DND-41 (cell line): ENCODE measurements around the gene OR10H1.
"Not testable (repeated sequence)": the region's sequence is repeated elsewhere in the genome, so short reads cannot be mapped to it uniquely, and the experiment has no call there.

Experiments
- ATAC-seq: fragments of 200-7000 bp; cut with Tn5 transposase; 3 replicates; pipeline ENCODE4 v1.9.1; 2021; ENCODE audit warnings: low read depth; ENCODE audit not compliant: insufficient read depth
- DNase-seq: peaks from one replicate; pipeline ENCODE4 v3.0.0-alpha.2; 2020
- H2AFZ ChIP-seq: 2 replicates; pipeline ENCODE4 v1.6.0; 2012; ENCODE audit warnings: low read depth, low read length
- H3K27ac ChIP-seq: 2 replicates; pipeline ENCODE4 v1.5.1; 2012; ENCODE audit warnings: low read length, inconsistent platforms
- H3K27me3 ChIP-seq: fragments of 200-600 bp; sonication (generic); 2 replicates; pipeline ENCODE4 v1.6.0; 2012; ENCODE audit warnings: low read length, mild to moderate bottlenecking, inconsistent platforms; ENCODE audit not compliant: insufficient read depth, poor library complexity
- H3K36me3 ChIP-seq: 2 replicates; pipeline ENCODE4 v1.5.1; 2012; ENCODE audit warnings: low read length, inconsistent platforms; ENCODE audit not compliant: insufficient read depth
- H3K4me1 ChIP-seq: 2 replicates; pipeline ENCODE4 v1.5.1; 2012; ENCODE audit warnings: mild to moderate bottlenecking, low read length; ENCODE audit not compliant: insufficient read depth
- H3K4me2 ChIP-seq: 2 replicates; pipeline ENCODE4 v1.6.0; 2012; ENCODE audit warnings: mild to moderate bottlenecking, moderate library complexity, low read length, inconsistent platforms; ENCODE audit not compliant: insufficient read depth
- H3K4me3 ChIP-seq, 2 experiments: fragments of 200-600 bp in 1 of 2; shearing (Covaris generic) in 1 of 2; 2 replicates each; pipeline ENCODE4 v1.5.1; 2012 to 2016; ENCODE audit warnings: inconsistent platforms in 2 of 2, low read length in 2 of 2, mild to moderate bottlenecking in 2 of 2, low read depth in 1 of 2, moderate library complexity in 1 of 2
- H3K79me2 ChIP-seq: 2 replicates; pipeline ENCODE4 v1.6.0; 2012; ENCODE audit warnings: low read length, inconsistent platforms; ENCODE audit not compliant: insufficient read depth
- H3K9ac ChIP-seq: 2 replicates; pipeline ENCODE4 v1.6.0; 2012; ENCODE audit warnings: low read depth, mild to moderate bottlenecking, inconsistent platforms, low read length, moderate library complexity
- H3K9me3 ChIP-seq: 2 replicates; pipeline ENCODE4 v1.5.1; 2012; ENCODE audit warnings: low read length, moderate library complexity, mild to moderate bottlenecking, inconsistent platforms; ENCODE audit not compliant: insufficient read depth, severe bottlenecking
- H4K20me1 ChIP-seq: 2 replicates; pipeline ENCODE4 v1.6.0; 2012; ENCODE audit warnings: low read length; ENCODE audit not compliant: insufficient read depth
- EZH2 ChIP-seq: IDR thresholded peaks from 3 replicates; pipeline ENCODE4 v1.6.1; 2012; ENCODE audit warnings: borderline replicate concordance, low read depth, mild to moderate bottlenecking, moderate library complexity, low read length, inconsistent platforms; ENCODE audit not compliant: severe bottlenecking
- TF ChIP-seq, protein P1 (sequence below): IDR thresholded peaks from 2 replicates; pipeline ENCODE4 v1.5.1; 2012; ENCODE audit warnings: borderline replicate concordance, low read length, moderate library complexity, mild to moderate bottlenecking; ENCODE audit not compliant: poor library complexity, severe bottlenecking; ENCODE audit errors: extremely low read depth

OR10H1 gene

DNA sequence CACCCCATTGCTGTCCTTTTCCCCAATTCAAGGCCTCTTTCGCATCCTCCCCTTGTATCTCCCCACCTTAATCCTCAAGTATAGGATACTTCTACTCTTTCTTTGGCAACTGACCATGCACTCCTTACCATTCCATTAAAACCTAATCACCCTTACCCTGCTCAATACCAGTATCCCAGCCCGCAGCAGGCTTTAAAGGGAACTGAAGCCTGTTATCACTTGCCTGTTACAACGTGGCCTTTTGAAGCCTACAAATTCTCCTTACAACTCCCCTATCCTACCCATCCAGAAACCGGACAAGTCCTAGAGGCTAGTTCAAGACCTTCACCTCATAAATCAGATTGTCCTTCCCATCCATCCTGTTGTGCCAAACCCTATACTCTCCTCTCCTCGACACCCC lies 16.2 kb upstream of the OR10H1 start:
- H3K27ac ChIP-seq, result no peak overlapping the region
- no peaks in the 10 kb centered on the region for H3K79me2 ChIP-seq
- TF ChIP-seq EZH2, result no peak
- TF ChIP-seq, protein P1, sequence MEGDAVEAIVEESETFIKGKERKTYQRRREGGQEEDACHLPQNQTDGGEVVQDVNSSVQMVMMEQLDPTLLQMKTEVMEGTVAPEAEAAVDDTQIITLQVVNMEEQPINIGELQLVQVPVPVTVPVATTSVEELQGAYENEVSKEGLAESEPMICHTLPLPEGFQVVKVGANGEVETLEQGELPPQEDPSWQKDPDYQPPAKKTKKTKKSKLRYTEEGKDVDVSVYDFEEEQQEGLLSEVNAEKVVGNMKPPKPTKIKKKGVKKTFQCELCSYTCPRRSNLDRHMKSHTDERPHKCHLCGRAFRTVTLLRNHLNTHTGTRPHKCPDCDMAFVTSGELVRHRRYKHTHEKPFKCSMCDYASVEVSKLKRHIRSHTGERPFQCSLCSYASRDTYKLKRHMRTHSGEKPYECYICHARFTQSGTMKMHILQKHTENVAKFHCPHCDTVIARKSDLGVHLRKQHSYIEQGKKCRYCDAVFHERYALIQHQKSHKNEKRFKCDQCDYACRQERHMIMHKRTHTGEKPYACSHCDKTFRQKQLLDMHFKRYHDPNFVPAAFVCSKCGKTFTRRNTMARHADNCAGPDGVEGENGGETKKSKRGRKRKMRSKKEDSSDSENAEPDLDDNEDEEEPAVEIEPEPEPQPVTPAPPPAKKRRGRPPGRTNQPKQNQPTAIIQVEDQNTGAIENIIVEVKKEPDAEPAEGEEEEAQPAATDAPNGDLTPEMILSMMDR, result no peak
- no peaks in the 10 kb centered on the region for H3K27me3 ChIP-seq
- H3K9me3 ChIP-seq, result no peaks in the 10 kb centered on the region
- no peak overlapping the region for H3K4me3 ChIP-seq
- H4K20me1 ChIP-seq, result no peaks in the 10 kb centered on the region
- H3K36me3 ChIP-seq, result no peaks in the 10 kb centered on the region; the same call in 1 of the 2 replicates
- H3K4me1 ChIP-seq, result peaks cover 11% of the 10 kb centered on the region
- H3K9ac ChIP-seq, result no peak overlapping the region
- no peak overlapping the region for H3K4me2 ChIP-seq
- DNase-seq, result no peak
- ATAC-seq, result no peak
- no peak overlapping the region for H2AFZ ChIP-seq

DNA sequence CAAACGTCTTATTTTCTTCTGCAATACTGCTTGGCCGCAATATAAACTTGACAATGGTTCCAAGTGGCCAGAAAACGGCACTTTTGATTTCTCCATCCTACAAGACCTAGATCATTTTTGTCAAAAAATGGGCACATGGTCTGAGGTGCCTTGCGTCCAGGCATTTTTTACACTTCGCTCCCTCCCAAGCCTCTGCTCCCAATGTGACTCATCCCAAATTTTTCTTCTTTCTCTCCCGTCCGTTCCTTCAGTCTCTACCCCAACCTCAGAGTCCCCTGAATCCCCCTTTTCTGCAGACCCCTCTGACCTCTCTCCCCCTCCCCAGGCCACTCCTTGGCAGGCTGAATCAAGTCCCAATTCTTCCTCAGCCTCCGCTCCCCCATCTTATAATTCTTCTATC lies 14.3 kb upstream of the OR10H1 start:
- Histone ChIP-seq H3K9ac (no peak overlapping the region), H3K4me3 (no peak overlapping the region), H3K36me3 (no peaks in the 10 kb centered on the region), H2AFZ (no peak overlapping the region), H3K27ac (no peak overlapping the region), H3K79me2 (no peaks in the 10 kb centered on the region), H3K27me3 (no peaks in the 10 kb centered on the region), H4K20me1 (no peaks in the 10 kb centered on the region), H3K4me1 (no peaks in the 10 kb centered on the region), H3K9me3 (no peaks in the 10 kb centered on the region), H3K4me2 (no peak overlapping the region)
- ATAC-seq (no peak), DNase-seq (no peak)
- TF ChIP-seq, protein P1, result no peak
- no peak for TF ChIP-seq EZH2

DNA sequence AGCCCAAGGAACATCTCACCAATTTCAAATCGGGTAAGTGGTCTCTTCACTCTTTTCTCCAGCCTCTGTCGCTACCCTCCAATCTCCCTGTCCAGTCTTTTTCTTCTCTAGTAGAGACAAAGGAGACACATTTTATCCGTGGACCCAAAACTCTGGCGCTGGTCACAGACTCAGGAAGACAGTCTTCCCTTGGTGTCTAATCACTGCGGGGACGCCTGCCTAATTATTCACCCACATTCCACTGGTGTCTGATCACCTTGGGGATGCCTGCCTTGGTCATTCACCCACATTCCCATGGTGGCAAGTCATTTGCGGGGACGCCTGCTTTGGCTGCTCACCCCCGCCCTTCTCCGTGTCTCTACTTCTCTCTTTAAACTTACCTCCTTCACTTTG lies 13.8 kb upstream of the OR10H1 start:
- no peak for TF ChIP-seq EZH2
- TF ChIP-seq, protein P1, result no peak
- ATAC-seq (no peak), DNase-seq (no peak)
- Histone ChIP-seq H3K27ac (no peak overlapping the region), H3K36me3 (no peaks in the 10 kb centered on the region), H2AFZ (no peak overlapping the region), H3K79me2 (no peaks in the 10 kb centered on the region), H3K4me3 (no peak overlapping the region), H3K4me2 (no peak overlapping the region), H3K9me3 (no peaks in the 10 kb centered on the region), H3K9ac (no peak overlapping the region), H3K4me1 (no peaks in the 10 kb centered on the region), H3K27me3 (no peaks in the 10 kb centered on the region), H4K20me1 (no peaks in the 10 kb centered on the region)

DNA sequence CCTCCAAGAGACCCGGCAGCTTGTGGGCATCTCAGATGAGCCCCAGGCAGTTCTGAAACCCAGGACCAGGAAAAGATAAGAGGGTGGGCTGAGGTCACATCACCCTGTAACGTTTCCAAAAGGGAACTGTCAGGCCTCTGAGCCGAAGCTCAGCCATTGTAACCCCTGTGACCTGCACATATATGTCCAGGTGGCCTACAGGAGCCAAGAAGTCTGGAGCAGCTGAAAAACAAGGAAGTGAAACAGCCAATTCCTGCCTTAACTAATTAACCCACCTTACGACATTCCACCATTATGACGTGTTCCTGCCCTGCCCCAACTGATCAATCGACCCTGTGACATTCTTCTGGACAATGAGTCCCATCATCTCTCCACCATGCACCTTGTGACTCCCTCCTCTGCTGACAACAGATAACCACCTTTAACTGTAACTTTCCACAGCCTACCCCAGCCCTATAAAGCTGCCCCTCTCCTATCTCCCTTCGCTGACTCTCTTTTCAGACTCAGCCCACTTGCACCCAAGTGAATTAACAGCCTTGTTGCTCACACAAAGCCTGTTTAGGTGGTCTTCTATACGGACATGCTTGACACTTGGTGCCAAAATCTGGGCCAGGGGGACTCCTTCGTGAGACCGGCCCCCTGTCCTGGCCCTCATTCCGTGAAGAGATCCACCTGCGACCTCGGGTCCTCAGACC lies 13.3 kb upstream of the OR10H1 start:
- H3K4me2 ChIP-seq, H3K9ac ChIP-seq, H3K4me3 ChIP-seq, H3K27ac ChIP-seq, H3K27me3 ChIP-seq, H4K20me1 ChIP-seq, H3K9me3 ChIP-seq, H3K79me2 ChIP-seq, H3K4me1 ChIP-seq, DNase-seq, H3K36me3 ChIP-seq, H2AFZ ChIP-seq, ATAC-seq: not testable (repeated sequence)
